ENCODE measurements around the gene IRF8.

The IRF8 gene

GRCh38 chr16:85952811-85953210 lies 53.8 kb downstream of the IRF8 start:
- H4K20me1 ChIP-seq (ENCODE audit: control insufficient read depth, insufficient read depth, low read depth, low read length): no peaks in the 10 kb centered on the region
- peaks cover 7% of the 10 kb centered on the region; the same call in 1 of the 2 replicates for H3F3A ChIP-seq (ENCODE audit: control insufficient read depth, insufficient read depth)
- H3K9me3 ChIP-seq (ENCODE audit: control insufficient read depth, insufficient read depth, low read length): no peaks in the 10 kb centered on the region
- no peak overlapping the region for H3K4me2 ChIP-seq (ENCODE audit: low read length)
- no peaks in the 10 kb centered on the region for H3K9me2 ChIP-seq (replicated peaks; ENCODE audit: control insufficient read depth, low read length)
- H3K27ac ChIP-seq (ENCODE audit: low read depth, low read length): no peak overlapping the region
- H3K4me1 ChIP-seq (ENCODE audit: control insufficient read depth, low read length): peaks cover 59% of the 10 kb centered on the region
- H3K27me3 ChIP-seq (ENCODE audit: control insufficient read depth, low read length): 0 out of 2 replicates have a peak, but pooled peaks cover 3% of the 10 kb centered on the region
- H3K36me3 ChIP-seq (ENCODE audit: control insufficient read depth, low read length): no peaks in the 10 kb centered on the region
- TF ChIP-seq CTCF (IDR thresholded peaks at IDR 0.05; ENCODE audit: low read depth, low read length, poor library complexity, severe bottlenecking): no peak
- no peak for TF ChIP-seq EZH2phosphoT487 (IDR thresholded peaks at IDR 0.05; ENCODE audit: borderline replicate concordance, low read length)
- no peaks in the 10 kb centered on the region for H3K79me2 ChIP-seq (ENCODE audit: control insufficient read depth, low read length)
- no peak overlapping the region for H3K4me3 ChIP-seq (ENCODE audit: low read length)

GRCh38 chr16:85954927-85955519 lies 56.1 kb downstream of the IRF8 start:
- no peak overlapping the region for H3K4me3 ChIP-seq (ENCODE audit: low read length)
- peaks cover 37% of the 10 kb centered on the region for H3K4me1 ChIP-seq (ENCODE audit: control insufficient read depth, low read length)
- no peak overlapping the region; the same call in none of the 2 replicates for H3K4me2 ChIP-seq (ENCODE audit: low read length)
- no peaks in the 10 kb centered on the region for H3K9me3 ChIP-seq (ENCODE audit: control insufficient read depth, insufficient read depth, low read length)
- H3K79me2 ChIP-seq (ENCODE audit: control insufficient read depth, low read length): no peaks in the 10 kb centered on the region
- H3K36me3 ChIP-seq (ENCODE audit: control insufficient read depth, low read length): no peaks in the 10 kb centered on the region
- peaks cover 4% of the 10 kb centered on the region; the same call in 1 of the 2 replicates for H3F3A ChIP-seq (ENCODE audit: control insufficient read depth, insufficient read depth)
- H3K27me3 ChIP-seq (ENCODE audit: control insufficient read depth, low read length): 0 out of 2 replicates have a peak, but pooled peaks cover 3% of the 10 kb centered on the region
- H3K27ac ChIP-seq (ENCODE audit: low read depth, low read length): no peak overlapping the region
- H3K9me2 ChIP-seq (replicated peaks; ENCODE audit: control insufficient read depth, low read length): no peaks in the 10 kb centered on the region
- H4K20me1 ChIP-seq (ENCODE audit: control insufficient read depth, insufficient read depth, low read depth, low read length): no peaks in the 10 kb centered on the region
- TF ChIP-seq CTCF (IDR thresholded peaks at IDR 0.05; ENCODE audit: low read depth, low read length, poor library complexity, severe bottlenecking): no peak
- no peak for TF ChIP-seq EZH2phosphoT487 (IDR thresholded peaks at IDR 0.05; ENCODE audit: borderline replicate concordance, low read length)

- H3K9me3 ChIP-seq (ENCODE audit: control insufficient read depth, insufficient read depth, low read length): no peaks in the 10 kb centered on the region
- no peak overlapping the region for H3K4me3 ChIP-seq (ENCODE audit: low read length)
- H3K36me3 ChIP-seq (ENCODE audit: control insufficient read depth, low read length): no peaks in the 10 kb centered on the region
- no peaks in the 10 kb centered on the region for H3K9me2 ChIP-seq (replicated peaks; ENCODE audit: control insufficient read depth, low read length)
- H3K27ac ChIP-seq (ENCODE audit: low read depth, low read length): no peak overlapping the region
- peaks cover 31% of the 10 kb centered on the region for H3K4me1 ChIP-seq (ENCODE audit: control insufficient read depth, low read length)
- H3K79me2 ChIP-seq (ENCODE audit: control insufficient read depth, low read length): no peaks in the 10 kb centered on the region
- H3F3A ChIP-seq (ENCODE audit: control insufficient read depth, insufficient read depth): peaks cover 3% of the 10 kb centered on the region; the same call in 1 of the 2 replicates
- TF ChIP-seq EZH2phosphoT487 (IDR thresholded peaks at IDR 0.05; ENCODE audit: borderline replicate concordance, low read length): no peak
- TF ChIP-seq CTCF (IDR thresholded peaks at IDR 0.05; ENCODE audit: low read depth, low read length, poor library complexity, severe bottlenecking): no peak
- H3K4me2 ChIP-seq (ENCODE audit: low read length): no peak overlapping the region; the same call in none of the 2 replicates
- H3K27me3 ChIP-seq (ENCODE audit: control insufficient read depth, low read length): 0 out of 2 replicates have a peak, but pooled peaks cover 3% of the 10 kb centered on the region
- no peaks in the 10 kb centered on the region for H4K20me1 ChIP-seq (ENCODE audit: control insufficient read depth, insufficient read depth, low read depth, low read length)
Observed at GRCh38 chr16:85955566-85955965, 56.6 kb downstream of the IRF8 start.

Measured in DOHH2 (cell line).